ENCODE results near the gene CENPL.

DNA sequence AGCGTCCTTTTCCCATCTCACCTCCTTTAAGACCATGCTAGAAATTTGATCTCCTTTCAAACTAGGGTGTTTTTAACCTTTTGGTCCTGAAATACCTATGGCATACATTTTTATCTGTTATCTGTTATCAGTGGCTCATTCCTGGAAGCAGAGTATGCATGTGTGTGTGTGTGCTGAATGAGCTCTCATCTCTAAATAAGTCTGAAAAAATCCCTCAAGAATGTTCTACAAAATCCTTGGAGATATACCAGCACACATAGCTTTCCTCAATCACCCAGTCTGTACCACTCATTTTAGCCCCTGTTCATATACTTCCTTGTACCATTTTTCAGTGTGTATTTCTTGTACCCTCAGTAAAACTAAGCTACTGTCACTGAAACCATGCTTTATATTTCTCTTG is 6.2 kb downstream of the CENPL start:
- TF ChIP-seq FOS (IDR thresholded peaks at IDR 0.05; ENCODE audit: low read depth, low read length), result no peak
- TF ChIP-seq, protein P1, sequence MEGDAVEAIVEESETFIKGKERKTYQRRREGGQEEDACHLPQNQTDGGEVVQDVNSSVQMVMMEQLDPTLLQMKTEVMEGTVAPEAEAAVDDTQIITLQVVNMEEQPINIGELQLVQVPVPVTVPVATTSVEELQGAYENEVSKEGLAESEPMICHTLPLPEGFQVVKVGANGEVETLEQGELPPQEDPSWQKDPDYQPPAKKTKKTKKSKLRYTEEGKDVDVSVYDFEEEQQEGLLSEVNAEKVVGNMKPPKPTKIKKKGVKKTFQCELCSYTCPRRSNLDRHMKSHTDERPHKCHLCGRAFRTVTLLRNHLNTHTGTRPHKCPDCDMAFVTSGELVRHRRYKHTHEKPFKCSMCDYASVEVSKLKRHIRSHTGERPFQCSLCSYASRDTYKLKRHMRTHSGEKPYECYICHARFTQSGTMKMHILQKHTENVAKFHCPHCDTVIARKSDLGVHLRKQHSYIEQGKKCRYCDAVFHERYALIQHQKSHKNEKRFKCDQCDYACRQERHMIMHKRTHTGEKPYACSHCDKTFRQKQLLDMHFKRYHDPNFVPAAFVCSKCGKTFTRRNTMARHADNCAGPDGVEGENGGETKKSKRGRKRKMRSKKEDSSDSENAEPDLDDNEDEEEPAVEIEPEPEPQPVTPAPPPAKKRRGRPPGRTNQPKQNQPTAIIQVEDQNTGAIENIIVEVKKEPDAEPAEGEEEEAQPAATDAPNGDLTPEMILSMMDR (conservative IDR thresholded peaks at IDR 0.05; ENCODE audit: low read depth, low read length), result no peak
